GM19238 (cell line): Measurements from ENCODE around the gene PRKCG.
"Not testable (repeated sequence)": the region's sequence is repeated elsewhere in the genome, so short reads cannot be mapped to it uniquely, and the experiment has no call there.

Source experiments
- DNase-seq: peaks from one replicate; pipeline ENCODE4 v3.0.0; 2011; ENCODE audit warnings: low spot score; ENCODE audit not compliant: insufficient read length

The PRKCG gene

DNA sequence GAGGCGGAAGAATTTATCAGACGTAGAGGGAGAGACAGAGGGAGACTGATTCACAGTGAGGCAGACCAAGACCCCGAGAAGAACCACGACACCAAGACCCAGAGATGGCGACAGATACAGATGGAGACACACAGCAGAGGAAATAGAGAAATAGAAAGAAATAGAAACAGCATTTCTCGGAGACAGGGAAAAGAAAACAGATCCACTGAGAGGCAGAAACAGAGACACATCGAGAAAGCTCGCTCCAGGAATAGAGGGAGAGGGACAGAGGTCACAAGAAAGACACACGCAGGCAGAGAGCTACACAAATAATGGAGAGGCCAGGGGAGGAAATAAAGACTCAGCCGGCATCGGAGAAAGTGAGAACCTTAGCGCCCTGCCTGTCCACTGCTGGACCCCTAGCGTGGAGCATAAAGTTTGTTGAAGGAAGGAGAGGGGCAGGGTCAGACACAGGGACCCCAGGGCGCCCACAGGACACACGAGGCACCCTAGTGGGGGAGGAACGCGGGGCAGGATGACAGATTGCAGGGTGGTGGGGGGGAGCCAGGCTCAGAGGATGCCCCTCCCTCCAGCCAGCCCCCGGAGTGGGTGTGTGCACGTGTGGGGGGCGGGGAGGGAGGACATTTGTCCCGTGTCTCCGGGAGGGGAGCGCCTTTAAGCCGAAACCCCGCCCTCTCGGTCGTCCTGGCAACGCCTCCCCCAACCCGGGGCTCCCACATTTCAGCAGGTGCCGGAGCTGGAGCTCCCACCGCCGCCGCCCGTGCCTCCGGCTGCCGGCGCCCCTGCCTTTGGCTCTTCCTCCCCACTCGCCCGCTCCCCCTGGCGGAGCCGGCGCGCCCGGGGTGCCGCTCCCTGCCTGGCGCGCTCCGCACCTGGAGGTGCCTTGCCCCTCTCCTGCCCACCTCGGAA lies at the start of gene PRKCG:
Gene PRKCG (plus strand): TSS at position 716 of the 909 bp plus-strand sequence. CDS start 298 bp downstream, outside the sequence.
- DNase-seq = no peak

DNA sequence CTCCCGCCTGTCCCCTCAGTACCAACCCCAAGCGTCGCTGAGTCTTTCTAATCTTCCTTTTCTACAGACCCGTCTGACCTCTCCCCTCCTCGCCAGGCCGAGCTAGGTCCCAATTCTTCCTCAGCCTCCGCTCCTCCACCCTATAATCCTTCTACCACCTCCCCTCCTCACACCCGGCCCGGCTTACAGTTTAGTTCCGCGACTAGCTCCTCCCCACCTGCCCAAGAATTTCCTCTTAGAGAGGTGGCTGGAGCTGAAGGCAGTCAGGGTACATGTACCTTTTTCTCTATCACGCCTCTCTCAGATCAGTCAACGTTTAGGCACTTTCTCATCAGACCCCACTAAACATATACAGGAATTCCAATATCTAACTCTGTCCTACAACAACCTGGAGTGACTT lies 49.1 kb upstream of the PRKCG start:
- DNase-seq = not testable (repeated sequence)

DNA sequence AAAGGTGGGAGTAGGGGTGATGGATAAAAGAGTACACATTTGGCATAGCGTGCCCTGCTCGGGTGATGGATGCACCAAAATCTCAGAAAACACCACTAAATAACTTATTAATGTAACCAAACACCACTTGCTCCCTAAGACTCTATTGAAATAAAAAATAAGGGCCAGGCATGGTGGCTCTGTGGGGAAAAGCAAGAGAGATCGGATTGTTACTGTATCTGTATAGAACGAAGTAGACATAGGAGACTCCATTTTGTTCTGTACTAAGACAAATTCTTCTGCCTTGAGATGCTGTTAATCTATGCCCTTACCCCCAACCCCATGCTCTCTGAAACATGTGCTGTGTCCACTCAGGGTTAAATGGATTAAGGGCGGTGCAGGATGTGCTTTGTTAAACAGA lies 43.6 kb upstream of the PRKCG start:
- not testable (repeated sequence) for DNase-seq

DNA sequence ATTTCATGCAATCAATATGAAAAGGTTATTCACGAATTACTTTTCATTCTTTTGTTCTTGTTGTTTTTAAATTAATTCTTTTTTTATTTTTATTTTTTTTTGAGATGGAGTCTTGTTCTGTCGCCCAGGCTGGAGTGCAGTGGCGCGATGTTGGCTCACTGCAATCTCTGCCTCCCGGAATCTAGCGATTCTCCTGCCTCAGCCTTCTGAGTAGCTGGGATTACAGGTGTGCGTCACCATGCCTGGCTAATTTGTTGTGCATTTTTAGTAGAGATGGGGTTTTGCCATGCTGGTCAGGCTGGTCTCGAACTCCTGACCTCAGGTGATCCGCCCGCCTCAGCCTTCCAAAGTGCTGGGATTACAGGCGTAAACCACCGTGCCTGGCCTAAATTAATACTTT lies 41.8 kb upstream of the PRKCG start:
- not testable (repeated sequence) for DNase-seq

DNA sequence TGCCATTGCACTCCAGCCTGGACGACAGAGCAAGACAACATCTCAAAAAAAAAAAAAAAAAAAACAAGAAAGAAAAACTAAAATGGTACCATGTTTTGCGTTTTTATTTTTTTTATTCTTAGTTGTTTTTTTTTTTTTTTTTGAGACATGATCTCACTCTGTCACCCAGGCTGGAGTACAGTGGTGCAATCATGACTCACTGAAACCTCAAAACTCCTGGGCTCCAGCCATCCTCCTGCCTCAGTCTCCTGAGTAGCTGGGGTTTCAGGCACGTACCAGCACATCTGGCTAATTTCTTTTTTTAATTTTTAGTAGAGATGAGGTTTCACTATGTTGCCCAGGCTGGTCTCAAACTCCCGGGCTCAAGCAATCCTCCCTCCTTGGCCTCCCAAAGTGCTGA lies 41.1 kb upstream of the PRKCG start:
- DNase-seq = not testable (repeated sequence)

DNA sequence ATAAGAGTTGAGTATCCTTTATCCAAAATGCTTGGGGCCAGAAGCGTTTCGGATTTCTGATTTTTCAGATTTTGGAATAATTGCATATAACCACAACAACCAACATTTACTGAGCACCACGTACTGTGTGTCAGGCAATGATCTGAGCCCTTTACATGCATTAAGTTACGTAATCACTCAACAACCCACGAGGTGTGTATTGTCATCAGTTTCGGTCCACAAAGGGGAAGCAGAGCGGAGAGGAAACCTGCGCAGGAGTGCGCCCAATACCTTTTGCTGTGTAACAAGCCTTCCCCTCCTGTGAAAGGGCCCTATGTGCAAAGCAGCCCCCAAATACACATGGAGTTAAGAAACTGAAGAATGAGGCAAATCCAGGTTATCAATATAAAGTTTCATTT lies 37.1 kb upstream of the PRKCG start:
- no peak for DNase-seq

DNA sequence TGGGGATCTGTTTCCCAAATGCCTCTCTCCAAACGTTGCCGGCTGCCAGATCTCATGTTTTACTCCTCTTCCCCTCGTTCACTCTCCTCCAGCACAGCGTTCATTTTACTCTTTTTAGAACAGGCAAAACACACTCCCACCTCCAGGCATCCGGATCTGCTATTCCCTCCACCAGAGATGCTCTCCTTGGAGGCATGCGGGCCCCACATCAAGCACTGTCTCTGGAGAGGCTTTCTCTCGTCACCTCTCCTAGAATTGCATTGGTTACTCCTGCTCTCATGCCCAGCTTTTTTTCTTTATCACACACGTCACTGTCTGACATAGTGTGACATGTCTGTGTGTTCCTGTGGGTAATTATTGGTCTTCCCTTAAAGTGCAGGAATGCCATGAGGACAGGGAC lies 34.4 kb upstream of the PRKCG start:
- no peak for DNase-seq

DNA sequence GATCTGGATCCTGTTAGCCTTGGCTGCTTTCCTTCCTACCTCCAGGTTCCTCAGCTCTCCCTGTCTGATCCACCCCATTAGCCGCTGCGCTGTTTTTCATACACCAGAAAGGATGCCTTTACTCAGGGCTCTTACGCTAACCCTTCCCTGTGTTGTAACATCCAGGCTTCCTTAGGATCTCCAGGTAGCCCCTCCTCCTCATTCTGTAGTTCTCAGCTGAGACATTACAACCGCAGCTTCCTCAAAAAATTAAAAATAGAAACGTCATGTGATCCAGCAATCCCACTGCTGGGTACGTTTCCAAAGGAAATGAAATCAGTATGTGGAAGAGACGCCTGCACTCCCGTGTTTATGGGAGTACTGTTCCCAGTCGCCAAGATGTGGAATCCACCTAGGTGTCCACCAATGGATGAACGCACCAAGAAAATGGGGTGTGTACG lies 32.7 kb upstream of the PRKCG start:
- no peak for DNase-seq

DNA sequence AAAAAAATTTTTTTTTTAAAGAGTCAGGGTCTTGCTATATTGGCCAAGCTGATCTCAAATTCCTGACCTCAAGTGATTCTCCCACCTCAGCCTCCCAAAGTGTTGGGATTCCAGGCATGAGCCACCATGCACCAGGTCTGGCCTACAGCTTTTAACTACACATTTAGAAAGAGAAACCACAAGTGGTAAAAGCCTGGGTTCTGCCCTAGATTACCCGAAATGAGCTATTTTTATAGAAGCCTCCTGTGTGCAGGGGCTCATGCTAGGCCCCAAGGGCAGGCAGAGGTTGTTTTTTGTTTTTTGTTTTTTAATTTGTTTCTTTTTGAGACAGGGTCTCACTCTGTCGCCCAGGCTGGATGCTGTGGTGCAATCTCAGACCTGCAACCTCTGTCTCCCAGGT lies 28.3 kb upstream of the PRKCG start:
- DNase-seq = no peak

DNA sequence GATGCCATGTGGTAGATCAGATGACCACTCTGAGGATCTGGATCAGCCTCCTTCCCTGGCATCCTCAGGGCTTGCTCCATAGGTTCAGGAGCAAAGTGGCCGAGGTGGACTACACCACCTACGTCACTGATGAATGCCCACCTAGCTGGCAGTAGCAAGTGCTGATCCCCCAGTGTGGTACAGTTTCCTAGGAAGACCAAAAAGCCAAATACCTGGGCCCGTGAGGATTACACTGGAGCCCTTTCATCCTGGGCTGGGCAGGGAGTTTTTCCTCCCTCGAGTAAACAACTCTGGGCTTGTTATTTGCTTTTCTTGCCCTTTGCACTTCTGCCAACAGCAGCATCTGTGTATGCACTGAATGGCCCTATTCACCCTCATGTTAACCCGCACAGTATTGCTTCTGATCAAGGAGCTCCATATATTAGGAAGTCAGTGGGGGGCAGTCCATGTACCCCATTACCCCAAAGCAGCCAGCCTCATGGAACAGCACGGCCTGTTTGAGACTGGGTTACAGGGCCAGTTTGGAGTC lies 17.6 kb upstream of the PRKCG start:
- DNase-seq = no peak

DNA sequence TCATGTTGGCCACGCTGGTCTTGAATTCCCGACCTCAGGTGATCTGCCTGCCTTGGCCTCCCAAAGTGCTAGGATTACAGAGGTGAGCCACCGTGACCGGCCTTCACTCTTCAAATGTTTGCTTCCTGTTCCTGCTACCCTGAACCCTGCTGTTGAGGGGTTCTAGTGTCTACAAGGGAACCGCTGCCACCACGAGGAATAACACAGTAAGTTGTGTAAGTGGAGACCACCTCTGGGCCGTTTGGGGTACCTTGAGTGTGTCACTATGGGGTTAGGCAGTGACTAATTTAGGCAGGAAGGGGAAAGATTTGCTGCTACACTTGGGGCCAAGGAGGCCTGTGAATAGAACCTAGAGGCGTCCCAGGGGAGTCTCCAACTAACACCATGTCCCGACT lies 16.5 kb upstream of the PRKCG start:
- DNase-seq = no peak

DNA sequence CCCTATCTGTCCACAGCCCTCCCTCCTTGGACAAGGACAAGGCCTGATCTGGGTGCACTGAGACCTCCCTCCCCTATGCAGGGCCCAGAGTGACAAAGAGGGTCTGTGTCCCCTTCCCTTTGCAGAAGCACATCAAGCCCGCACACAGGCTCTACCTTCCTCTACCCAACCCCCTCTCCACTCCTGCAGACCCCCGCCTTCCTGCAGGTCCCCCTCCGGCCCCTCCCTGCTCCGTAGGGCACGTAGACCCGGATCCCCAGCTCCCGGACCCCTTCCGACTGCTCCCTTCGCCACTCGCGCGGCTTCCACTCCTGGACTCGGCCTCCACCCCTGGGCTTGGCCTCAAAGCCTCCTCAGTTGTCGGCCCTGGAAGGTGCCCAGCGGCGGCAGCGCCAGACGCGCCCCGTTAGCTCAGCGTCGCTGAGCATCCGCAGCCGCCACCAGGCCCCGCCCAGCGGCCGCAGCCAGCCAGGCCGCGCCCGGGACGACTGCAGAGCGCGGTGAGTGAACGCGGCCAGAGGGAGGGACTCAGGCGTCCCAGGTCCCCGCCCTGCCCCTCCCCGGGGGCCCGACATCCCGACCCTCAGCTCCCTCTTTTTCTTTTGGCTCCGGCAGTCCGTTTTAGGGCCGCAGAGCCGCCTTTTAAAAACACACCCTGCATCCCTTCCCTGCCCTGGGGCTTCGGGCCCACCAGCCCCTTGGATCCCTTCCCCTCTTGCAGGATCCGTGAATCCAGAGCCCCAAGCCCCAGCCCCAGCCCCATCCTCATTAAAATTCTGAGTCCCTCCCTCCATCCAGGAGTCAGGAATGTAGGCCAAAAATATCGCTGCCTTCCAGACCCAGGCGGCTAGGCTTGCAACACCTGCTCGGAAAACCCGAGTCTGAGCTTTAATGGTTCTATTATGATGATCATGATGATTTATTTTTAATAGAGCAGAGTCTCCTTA lies 15.8 kb upstream of the PRKCG start:
- DNase-seq = peak; percentile 65

DNA sequence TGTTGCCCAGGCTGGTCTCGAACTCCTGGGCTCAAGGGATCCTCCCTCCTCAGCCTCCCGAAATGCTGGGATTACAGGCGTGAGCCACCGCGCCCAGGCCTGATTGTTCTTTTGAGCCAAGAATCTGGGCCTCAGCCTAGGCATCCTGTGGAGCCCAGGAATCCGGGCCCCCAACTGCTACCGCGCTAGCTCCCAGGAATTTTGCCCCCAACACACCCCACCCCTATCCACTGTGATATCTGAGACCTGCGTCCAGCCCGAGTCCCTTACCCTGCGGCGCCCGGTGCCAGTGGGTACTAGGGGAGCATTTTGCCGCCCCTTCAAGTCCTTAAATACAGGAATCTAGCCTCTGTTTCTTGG lies 15.2 kb upstream of the PRKCG start:
- no peak for DNase-seq

DNA sequence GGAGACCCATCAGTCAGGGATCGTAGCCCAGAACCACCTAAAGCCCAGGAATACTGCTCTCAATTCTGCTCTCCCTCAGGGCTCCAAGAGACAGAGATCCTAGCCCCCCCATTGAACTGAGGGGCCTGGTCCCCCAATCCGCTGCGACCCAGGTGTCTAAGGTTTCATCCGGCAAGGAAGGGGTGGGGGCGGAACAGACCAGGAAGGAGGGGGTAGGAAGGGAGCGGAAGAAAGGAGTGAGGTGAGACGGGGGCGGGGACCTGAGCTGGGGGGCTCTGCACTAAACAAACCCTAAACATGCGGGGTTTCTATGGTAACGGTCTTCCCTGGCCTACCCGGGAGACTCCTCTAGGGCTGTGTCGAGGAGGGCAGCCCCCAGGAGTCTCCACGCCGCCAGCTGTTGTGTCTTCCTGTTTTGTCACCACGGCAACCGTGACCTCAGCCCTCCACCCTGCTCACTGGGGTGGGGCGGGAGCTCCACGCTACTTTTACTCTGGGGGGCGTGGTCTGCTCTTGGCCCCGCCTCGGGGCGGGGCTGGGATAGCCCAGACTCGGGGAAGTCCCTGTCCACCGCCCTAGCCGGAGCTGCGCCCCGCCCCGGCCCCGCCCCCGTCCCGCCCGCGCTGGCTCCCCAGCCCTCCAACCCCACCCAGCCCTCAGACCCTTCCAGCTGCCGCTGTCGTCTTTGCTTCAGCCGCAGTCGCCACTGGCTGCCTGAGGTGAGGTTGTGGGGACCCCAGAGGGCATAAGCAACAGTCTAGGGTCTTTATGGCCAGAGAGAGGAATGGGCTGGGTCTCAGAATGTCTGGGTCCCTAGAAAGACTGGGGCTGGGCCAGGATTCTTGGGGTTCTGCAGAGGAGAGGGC lies 14.5 kb upstream of the PRKCG start, which contains the start of gene MYADM:
Gene MYADM (plus strand): TSS at position 659 of the 866 bp plus-strand sequence. CDS start 5,647 bp downstream, outside the sequence.
- DNase-seq = peak; percentile 93

DNA sequence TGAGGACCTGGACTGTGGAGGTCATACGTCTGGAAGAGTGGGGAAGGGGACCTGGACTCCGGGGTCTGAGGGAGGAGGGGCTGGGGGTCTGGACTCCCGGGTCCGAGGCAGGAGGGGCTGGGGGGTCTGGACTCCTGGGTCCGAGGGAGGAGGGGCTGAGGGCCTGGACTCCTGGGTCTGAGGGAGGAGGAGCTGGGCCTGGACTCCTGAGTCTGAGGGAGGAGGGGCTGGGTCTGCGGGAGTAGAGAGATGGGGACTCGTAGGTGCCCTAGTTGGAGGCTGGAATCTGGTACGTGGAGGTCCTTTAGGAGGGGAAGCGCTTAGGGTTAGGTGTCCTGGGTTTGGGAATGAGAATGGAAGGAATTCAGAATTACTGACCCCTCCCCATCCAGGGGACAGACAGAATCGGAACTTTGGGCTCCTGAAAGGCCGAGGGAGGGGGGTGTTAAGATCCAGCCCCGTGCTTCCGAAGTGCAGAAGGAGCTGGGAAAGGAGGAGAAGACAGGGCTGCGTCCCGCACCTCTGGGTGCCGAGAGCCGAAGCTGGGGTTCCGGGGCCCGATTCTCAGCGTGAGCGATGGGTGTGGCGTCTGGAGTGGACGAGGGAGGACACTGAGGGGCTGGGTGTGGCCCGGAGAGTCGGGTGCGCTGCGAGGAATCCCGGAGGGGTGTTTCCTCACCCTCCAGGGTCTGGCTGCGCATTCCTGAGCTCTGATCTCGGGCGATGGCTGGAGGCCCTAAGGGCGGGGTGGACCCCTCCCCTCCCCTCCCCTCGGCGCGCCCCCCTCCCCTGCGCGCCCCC lies 13.7 kb upstream of the PRKCG start:
- DNase-seq = no peak

DNA sequence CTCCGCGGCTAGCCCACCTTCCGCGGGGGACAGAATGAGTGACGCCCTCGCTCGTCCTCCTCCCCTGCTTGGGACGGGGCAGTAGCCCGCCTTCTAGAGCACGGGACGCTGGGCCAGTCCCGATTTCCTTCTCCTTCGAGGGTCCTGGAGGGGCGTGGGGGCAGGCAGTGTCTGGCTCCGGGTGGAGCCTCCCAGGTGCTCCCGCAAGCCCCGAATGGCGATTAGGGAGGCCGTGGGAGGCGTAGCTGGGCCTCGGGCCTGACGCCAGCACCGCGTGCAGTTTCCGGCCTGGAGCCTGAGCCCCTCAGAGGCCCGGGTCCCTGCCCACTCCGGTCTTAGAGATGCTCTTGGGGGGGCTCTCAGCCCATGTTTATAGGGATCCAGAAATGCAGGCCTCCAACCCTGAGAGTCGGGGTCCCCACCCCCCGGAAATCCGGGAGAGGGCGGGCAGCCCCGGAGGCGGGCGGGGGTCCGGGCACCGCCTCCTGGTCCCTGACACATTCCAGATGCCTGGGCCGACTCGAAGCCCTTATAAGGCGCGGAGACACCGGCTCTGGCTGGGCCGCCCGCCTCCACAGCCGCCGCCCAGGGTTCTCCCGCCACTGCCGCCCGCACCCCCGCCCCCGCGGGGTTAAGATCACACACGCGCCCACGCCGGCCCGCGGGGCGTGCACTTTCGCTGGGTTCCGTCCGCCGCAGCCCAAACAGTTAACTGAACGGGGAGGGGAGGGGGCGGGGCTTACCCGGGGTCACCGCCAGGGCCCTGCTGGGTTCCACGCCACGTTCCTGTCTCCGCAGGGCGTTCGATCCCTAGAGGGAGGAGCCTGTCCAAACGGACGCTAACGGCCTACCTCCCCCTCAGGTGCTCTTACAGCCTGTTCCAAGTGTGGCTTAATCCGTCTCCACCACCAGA lies 12.8 kb upstream of the PRKCG start:
- peak; percentile 82 for DNase-seq

DNA sequence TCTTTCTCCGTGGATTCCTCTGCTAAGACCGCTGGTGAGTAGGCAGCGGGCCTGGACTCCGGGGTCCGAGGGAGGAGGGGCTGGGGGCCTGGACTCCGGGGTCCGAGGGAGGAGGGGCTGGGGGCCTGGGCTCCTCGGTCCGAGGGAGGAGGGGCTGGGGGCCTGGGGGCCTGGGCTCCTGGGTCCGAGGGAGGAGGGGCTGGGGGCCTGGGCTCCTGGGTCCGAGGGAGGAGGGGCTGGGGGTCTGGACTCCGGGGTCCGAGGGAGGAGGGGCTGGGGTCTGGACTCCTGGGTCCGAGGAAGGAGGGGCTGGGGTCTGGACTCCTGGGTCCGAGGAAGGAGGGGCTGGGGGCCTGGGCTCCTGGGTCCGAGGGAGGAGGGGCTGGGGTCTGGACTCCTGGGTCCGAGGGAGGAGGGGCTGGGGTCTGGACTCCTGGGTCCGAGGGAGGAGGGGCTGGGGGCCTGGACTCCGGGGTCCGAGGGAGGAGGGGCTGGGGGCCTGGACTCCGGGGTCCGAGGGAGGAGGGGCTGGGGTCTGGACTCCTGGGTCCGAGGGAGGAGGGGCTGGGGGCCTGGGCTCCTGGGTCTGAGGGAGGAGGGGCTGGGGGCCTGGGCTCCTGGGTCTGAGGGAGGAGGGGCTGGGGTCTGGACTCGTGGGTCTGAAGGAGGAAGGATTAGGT lies 12.1 kb upstream of the PRKCG start:
- not testable (repeated sequence) for DNase-seq

DNA sequence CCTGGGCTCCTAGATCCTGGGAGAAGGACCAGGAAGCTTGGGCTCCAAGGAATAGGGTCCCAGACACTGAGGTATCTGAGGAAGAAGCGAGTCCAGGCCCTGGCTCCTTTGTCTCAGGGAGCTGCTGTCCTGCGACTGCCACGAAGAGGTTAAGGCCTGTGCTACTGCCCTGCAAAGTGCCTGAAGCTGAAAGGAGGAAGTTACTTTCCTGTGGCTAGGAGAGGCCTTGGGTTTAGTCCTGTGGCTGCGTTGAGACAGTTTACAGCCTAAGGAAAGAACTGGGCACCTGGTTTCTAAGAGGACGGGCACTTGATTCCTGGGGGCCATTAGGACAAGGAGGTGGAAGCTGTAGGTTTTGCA lies 11.5 kb upstream of the PRKCG start:
- DNase-seq = no peak
